ENCODE measurements around the gene UNC45A. TPM values are rescaled to one million over a fixed set of nuclear protein-coding genes. Genes with fewer than 3 reads are reported as not detected.

UNC45A gene
- total RNA-seq, 1 donor from 2014 or later: 60.9 TPM

- Histone ChIP-seq H3K4me3 (no peak overlapping the region), H3K9me3 (no peaks in the 10 kb centered on the region), H3K27ac (no peak overlapping the region), H3K27me3 (no peaks in the 10 kb centered on the region), H3K4me1 (peaks cover 21% of the 10 kb centered on the region), H3K36me3 (peaks cover 22% of the 10 kb centered on the region)
- DNase-seq: no peak
- no peak for TF ChIP-seq CTCF (IDR thresholded peaks at IDR 0.05)
- intact Hi-C loops (cut with DNase I): no loop called here
- ATAC-seq: no peak
These were observed 24.0 kb downstream of the UNC45A start for GRCh38 chr15:90959028-90959595.

- ATAC-seq (no peak), DNase-seq (no peak)
- no peaks in the 10 kb centered on the region for H3K9me3 ChIP-seq
- H3K27ac ChIP-seq: no peak overlapping the region
- TF ChIP-seq CTCF (IDR thresholded peaks at IDR 0.05): no peak
- no peak overlapping the region for H3K4me3 ChIP-seq
- intact Hi-C loops (cut with DNase I): no loop called here
- peaks cover 22% of the 10 kb centered on the region for H3K36me3 ChIP-seq
- H3K4me1 ChIP-seq: peaks cover 17% of the 10 kb centered on the region
- H3K27me3 ChIP-seq: no peaks in the 10 kb centered on the region
These were observed 24.8 kb downstream of the UNC45A start for GRCh38 chr15:90959894-90960293.

GRCh38 chr15:90960298-90961091, 25.4 kb downstream of the UNC45A start:
- no peak for TF ChIP-seq CTCF (IDR thresholded peaks at IDR 0.05)
- ATAC-seq (no peak), DNase-seq (no peak)
- intact Hi-C loops (cut with DNase I): no loop called here
- Histone ChIP-seq H3K9me3 (no peaks in the 10 kb centered on the region), H3K36me3 (peaks cover 22% of the 10 kb centered on the region), H3K27ac (no peak overlapping the region), H3K27me3 (no peaks in the 10 kb centered on the region), H3K4me3 (no peak overlapping the region), H3K4me1 (peaks cover 14% of the 10 kb centered on the region)

GRCh38 chr15:90962021-90962420, 26.9 kb downstream of the UNC45A start:
- intact Hi-C loops (cut with DNase I): no loop called here
- no peak overlapping the region for H3K4me3 ChIP-seq
- H3K4me1 ChIP-seq: peaks cover 7% of the 10 kb centered on the region
- no peak for TF ChIP-seq CTCF (IDR thresholded peaks at IDR 0.05)
- peaks cover 28% of the 10 kb centered on the region for H3K36me3 ChIP-seq
- H3K27me3 ChIP-seq: no peaks in the 10 kb centered on the region
- ATAC-seq: no peak
- H3K9me3 ChIP-seq: no peaks in the 10 kb centered on the region
- H3K27ac ChIP-seq: no peak overlapping the region
- DNase-seq: no peak

- Histone ChIP-seq H3K27me3 (no peaks in the 10 kb centered on the region), H3K9me3 (no peaks in the 10 kb centered on the region), H3K4me3 (no peak overlapping the region), H3K4me1 (no peaks in the 10 kb centered on the region), H3K27ac (no peak overlapping the region), H3K36me3 (peaks cover 23% of the 10 kb centered on the region)
- TF ChIP-seq CTCF (IDR thresholded peaks at IDR 0.05): no peak
- ATAC-seq: no peak
- no peak for DNase-seq
- intact Hi-C loops (cut with DNase I): no loop called here
These were observed 31.2 kb downstream of the UNC45A start for GRCh38 chr15:90966262-90966661.

Data from upper lobe of right lung (tissue), 1 donor.